NCI-H1694 (cell line): ENCODE data around the gene EFNB3.

Experiments
- DNase-seq: peaks from one replicate; lab custom pipeline; 2025; lab: John Stamatoyannopoulos, UW

Gene EFNB3

DNA sequence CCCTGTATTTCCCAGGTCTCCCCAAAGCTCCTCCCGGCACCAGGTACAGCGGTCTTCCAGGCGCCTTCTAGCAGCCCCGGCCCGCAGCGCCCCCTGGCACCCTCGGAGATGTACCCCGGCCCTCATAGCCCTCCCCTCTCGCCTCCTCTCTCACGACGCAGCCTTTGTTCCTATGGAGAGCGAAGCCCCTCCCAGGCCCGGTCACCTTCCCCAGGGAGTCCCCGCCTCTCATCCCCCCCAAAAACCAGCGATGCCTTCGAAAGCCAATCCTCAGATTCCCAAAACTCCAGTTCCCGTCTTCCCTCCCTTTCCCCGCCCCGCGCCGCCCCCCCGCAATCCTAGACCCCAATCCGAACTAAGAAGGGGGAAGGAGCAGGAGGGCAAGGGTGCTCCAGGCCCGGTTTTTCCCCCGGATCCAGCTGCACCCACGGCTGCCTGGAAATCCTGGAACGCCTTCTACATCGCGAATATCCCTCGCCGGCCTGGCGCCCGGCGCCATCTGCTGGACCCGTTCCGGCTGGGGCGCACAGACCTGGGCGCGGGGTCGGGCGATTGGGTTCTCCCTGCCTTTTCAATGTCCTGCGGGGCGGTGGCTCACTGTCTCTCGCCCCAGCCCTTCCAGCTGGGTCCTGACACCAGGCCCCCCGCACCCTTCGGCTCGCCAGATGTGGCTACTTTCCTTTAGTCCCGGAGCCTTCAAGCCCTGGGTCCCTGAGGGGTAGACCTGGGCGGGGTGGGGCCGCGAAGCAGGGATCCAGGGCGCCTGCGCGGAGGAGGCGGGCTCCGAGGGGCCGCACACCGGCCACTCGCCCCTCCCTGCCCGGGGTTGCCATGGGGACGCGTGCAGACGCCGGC, 12.1 kb downstream of the EFNB3 start, which contains the start of gene DNAH2:
Gene DNAH2 (plus strand): TSS at position 844 of the 855 bp plus-strand sequence. CDS start 1,991 bp downstream, outside the sequence.
- peak; percentile 97 for DNase-seq

DNA sequence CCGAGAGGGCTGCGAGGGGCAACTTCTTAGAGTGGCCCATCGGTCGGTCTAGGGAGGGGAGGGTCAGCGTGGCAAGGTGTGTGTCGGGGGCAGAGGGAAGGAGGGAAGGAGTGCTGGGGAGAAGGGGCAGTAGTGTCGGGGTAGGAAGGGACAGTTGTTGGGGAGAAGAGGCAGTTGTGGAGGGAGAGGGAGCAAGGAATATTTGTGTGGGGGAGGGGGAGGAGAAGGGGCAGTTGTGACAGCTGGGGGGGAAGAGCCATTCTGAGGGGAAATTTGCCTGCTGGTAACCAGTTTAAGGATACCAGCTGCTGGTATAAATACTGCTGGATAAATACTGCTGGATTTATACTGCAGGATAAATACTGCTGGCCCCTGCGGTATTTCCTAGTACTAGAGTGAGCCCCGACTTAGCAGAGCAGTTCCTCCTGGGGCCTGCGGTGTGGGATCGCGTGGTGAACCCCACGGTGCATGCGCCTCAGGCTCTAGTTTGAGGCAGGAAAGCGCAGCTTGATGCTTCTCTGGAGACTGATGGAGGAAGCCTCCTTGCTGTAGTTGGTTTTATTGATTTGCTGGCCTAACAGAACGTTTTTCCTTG, 12.9 kb downstream of the EFNB3 start:
- DNase-seq = peak; percentile 54

DNA sequence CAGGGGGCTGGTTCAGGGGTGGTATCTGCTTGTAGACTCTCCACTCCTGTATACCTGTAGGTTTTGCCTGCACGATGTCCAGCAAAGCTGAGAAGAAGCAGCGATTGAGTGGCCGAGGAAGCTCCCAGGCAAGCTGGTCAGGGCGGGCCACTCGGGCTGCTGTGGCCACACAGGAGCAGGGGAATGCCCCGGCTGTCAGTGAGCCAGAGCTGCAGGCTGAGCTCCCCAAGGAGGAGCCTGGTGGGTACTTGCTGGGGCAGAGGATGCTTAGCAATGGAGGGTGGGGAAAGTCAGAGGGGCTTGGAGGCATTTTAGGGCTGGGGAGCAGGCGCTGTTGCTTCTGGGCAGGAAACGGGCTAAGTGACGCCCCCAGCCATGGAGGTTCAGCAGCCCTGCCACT, 14.7 kb downstream of the EFNB3 start:
- DNase-seq = no peak

DNA sequence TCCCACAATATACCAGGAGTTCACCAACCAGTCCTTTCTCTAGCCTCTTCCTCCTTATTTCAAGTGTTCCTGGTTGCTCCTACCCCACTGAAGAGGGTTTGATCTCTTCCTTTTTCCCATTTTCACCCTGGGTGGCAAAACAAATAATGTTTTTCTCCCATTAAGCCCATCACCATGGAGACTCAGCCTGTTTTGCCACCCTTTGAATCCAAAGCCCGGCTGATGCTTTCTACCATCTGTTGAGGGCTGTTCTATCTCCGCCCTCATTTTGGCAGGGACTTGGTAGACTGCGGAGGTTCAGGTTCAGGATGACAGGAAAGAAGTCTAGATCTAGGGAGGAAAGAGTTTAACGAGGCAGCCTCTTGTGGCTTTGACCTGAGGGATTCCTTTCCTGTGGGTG, 15.1 kb downstream of the EFNB3 start:
- peak; percentile 95 for DNase-seq

DNA sequence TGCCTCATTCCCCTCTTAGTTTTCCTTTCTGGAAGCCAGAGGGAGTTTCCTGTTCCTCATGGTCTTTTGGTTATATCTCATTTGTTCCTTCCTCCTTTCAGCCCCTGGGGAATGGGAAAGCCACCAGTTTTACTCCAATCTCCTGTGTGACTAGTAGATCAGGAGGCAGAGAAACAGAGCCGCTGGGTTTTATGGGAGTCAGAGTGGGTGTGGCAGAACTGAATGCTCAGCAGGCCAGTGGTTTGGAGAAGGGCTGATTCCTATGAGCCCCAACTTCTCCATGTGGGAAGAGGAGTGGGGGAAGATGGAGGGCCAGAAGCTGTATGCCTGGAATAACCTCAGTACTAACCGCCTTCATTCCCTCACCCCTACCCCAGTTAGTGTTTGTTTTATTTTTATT, 16.6 kb downstream of the EFNB3 start:
- no peak for DNase-seq

DNA sequence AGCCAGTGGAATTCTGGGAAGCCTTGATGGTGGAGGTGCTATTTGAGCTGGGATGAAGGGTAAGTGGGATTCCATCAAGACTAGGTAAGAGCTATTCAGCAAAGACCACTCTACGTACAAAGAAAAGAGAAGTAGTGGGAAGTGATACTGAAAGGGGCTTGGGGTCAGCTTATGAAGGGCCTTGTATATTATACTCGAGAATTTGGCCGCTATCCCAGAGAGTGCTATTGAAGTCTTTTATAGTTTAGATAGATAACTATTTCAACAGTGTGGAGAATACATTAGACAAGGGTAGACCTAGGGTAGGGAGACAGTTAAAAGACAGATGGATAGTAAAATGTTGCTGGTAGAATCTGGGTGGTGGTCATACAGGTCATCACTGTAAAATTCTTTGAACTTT, 22.9 kb downstream of the EFNB3 start:
- no peak for DNase-seq

DNA sequence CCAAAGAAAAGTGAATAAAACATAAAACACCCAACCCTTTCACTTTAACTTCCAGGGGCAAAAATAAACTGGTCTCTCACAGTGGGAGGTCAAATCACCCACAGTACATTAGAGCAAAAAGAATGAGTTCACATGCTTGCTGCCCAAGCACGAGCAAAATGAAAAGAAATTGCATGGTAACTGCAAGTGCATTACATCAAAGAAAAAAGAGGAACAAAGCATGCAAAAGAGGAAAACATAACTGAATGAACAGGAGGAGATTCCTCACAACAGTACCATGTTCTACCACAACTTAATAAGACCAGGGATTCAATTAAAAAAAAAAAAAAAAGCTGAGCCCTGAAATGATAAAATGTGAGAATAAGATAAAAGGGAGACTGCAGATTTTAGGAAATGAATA, 24.8 kb downstream of the EFNB3 start:
- no peak for DNase-seq

DNA sequence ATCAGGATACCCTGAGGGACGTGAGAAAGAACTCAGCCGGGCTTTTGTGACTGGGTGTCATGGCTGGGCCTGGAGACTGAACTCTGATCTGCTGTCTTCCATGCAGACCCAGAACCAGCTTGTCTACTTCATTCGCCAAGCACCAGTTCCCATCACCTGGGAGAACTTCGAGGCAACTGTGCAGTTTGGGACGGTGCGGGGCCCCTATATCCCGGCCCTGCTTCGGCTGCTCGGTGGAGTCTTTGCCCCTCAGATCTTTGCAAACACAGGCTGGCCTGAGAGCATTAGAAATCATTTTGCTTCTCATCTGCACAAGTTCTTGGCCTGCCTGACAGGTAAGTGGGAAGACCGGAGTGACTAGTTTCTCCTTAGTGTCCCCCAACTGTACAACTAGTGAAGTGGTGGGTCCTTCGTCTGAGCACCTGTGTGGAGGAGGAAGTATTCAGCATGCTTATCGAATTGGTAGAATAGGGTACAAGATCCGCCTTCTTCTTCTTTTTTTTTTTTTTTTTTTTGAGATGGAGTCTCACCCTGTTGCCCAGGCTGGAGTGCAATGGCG, 28.1 kb downstream of the EFNB3 start:
- DNase-seq = no peak

DNA sequence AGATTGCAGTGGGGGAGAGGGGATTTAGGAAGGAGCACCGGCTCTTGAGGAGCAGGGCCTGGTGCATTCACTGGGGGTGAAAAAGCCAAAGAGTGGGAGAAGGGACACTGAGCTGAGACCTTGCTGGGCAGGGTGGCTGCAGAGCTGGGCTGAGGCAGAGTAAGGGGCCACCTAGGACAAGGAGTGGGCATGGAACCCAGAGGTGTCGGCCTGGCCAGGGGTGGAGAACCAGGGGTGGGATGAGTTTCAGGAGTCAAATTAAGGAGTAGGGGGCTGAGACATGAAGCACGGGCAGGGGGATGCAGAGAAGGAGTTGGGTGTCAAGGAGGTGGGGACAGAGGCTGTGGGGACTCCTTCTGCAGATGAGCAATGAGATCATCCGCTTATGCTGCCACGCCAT, 32.6 kb downstream of the EFNB3 start:
- no peak for DNase-seq

DNA sequence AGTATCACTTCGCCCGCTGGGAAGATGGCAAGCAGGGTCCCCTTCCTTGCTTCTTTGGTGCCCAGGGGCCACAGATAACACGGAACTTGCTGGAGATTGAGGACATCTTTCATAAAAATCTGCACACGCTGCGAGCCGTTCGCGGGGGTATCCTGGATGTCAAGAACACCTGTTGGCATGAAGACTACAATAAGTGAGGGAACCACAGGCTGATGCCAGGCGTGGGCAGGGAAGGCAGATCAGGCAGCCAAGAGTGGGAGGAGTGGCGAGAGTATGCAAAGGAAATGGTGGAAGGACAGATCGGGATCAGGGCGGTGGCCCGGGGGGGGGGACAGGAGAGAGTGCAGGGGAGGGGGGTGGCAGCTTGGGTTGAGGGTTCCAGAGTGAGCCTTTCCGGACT, 34.7 kb downstream of the EFNB3 start:
- DNase-seq = no peak

DNA sequence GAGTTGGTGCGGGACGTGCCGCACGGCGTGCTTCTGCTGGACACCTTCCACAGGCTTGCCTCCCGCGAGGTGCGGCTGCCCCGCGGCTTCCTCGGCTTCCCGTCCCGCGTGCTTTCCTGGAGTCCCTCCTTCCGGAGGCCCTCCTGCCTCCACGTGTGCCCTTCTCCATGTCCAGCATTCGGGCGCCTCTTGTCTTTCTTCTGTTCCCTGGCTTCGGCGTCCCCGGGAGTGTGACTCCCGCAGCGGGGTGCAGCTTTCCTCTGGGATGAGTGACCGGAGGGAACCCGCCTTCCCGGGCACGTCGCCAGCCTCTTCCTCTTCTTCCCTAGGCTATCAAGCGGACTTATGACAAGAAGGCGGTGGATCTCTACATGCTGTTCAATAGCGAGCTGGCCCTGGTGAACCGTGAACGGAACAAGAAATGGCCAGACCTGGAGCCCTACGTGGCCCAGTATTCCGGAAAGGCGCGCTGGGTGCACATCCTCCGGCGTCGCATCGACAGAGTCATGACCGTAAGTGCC, 35.5 kb downstream of the EFNB3 start:
- no peak for DNase-seq

DNA sequence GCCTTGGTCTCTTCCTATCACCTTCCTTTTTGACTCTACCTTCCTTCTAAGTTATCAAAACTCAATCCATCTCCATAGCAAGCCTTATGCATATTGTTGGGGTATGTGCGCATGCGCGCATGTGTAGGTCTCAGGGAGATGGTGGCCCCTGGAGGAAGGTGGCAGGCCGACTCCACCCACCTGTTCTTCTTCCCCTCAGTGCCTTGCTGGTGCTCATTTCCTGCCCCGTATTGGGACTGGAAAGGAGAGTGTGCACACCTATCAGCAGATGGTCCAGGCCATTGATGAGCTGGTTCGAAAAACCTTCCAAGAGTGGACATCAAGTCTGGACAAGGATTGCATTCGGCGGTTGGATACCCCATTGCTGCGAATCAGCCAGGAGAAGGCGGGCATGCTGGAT, 37.7 kb downstream of the EFNB3 start:
- no peak for DNase-seq

DNA sequence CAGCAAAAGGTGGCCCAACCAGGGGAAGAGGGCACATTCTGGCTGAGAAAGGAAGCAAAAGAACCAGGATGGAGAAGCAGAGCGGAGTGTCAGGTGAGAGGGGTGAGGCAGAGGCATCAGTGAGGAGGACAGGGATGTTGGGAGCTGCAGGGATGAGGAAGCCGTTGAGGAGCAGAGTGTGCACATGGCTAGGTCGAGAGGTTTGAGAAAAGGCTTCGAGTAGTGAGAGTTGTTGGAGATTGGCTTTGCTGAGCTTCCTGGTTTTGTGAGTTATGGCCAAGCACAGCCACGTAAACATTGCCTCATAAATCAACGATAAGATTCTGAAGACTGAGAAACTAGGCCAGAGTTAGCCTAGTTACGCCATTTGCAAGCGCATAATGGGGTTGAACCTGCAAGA, 39.4 kb downstream of the EFNB3 start:
- no peak for DNase-seq

DNA sequence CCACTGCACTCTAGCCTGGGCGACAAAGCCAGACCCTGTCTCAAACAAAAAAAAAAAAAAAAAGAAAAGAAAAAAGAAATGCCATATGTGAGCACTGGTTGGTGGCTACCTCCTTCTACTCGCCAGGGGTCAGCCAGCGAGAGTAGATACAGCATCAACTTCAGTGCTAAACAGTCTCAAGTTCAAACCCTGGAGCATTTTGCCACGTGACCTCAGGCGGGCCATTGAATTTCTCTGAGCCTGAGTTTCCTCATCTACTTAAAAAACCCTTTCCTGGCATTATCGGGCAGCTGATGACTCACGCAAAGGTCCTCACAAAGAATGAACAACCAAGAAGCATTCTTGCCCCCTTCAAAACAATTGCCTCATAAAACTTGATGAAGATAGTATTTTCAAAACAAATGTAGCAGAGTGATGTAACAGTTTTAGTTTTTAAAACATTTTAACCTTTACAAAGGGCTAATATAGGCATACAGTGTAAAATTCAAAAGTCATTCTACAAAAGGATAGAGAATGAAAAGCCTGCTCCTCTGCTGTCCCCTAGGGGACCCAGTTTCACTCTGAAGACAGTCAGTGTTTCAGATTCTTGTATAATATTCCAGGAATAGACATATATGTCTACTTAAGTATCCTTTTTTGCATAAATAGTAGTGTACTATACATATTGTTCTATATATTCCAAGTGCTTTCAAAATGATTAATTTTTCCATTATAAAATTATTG, 40.9 kb downstream of the EFNB3 start:
- DNase-seq = no peak

DNA sequence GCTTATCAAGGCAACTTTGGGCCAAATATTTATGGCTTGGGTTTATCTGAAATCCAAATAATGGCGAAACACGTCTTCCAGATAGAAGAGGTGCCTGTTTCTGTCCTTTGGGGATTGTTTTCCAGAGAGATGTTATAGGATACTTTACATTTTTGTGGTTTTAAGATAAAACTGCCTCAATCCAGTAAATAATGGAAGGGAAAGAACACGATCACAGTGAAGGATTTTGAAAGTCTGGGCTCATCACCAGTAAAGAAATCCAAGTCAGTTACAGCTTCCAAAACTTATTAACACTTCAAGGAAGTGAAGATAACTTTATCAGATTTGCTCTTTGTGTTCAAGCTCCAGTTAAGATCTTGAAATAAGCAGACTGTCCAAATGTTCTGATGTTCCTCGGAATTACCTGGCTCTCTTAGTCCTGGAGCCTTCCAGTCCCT, 42.7 kb downstream of the EFNB3 start:
- no peak for DNase-seq

DNA sequence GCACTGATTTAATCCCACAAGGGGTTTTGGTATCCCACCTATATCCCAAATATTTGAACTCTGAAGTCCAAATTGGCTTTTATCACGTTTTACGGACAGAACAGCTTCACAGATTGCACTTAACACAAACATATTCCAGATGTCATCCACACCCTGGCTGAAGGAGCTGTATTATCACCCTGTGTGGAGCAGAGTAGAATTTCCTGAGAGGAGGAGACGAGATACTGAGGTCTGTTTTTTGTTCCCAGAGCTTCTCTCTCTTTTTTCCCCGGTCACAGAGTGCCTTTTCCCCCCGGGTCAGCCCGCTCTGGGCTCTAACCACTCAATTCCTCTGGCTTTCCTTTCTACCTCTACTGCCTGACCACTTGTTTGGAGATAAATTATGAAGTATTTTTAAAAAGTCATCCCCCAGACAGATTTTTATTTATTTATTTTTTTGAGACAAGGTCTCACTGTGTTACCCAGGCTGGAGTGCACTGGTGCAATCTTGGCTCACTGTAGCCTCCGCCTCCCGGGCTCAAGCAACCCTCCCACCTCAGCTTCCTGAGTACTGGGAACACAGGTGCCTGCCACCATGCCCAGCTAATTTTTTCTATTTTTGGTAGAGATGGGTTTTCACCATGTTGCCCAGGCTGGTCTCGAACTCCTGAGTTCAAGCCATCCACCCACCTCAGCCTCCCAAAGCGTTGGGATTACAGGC, 43.2 kb downstream of the EFNB3 start:
- DNase-seq = no peak

DNA sequence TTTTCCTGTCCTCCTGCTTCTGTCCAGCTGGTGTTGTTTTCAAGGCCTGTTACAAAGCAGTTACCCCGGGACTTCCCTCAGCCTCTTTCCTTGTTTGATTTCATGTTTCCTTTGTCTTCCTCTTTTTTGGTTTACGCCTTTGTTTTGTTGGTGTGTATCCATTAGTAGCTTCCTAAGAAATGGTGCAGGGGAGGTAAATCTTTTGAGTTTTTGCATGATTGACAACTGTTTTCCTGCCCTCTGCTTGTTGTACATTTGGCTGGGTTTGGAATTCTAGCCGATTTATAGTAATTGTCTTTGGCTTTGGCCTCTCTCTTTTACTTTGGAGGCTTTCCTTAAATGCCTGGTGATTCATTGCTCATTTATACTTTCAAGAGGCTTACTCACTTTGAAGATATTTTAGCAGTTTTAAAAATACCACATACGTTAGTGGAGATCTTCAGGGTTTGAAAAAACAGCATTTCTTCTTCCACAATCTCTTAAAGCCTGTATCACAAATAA, 45.4 kb downstream of the EFNB3 start:
- no peak for DNase-seq

DNA sequence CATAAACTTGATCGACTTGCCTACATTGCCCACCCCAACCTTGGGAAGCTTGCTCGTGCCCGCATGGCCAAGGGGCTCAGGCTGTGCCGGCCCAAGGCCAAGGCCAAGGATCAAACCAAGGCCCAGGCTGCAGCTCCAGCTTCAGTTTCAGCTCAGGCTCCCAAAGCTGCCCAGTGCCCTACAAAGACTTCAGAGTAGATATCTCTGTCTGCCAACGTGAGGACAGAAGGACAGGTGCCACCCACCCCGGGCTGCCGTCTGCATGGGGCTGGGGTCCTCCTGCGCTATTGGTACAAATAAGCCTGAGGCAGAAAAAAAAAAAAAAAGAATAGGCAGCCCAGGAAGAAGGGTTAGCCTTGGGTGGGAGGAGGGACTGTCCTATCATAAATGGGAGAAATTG, 49.7 kb downstream of the EFNB3 start:
- DNase-seq = no peak

DNA sequence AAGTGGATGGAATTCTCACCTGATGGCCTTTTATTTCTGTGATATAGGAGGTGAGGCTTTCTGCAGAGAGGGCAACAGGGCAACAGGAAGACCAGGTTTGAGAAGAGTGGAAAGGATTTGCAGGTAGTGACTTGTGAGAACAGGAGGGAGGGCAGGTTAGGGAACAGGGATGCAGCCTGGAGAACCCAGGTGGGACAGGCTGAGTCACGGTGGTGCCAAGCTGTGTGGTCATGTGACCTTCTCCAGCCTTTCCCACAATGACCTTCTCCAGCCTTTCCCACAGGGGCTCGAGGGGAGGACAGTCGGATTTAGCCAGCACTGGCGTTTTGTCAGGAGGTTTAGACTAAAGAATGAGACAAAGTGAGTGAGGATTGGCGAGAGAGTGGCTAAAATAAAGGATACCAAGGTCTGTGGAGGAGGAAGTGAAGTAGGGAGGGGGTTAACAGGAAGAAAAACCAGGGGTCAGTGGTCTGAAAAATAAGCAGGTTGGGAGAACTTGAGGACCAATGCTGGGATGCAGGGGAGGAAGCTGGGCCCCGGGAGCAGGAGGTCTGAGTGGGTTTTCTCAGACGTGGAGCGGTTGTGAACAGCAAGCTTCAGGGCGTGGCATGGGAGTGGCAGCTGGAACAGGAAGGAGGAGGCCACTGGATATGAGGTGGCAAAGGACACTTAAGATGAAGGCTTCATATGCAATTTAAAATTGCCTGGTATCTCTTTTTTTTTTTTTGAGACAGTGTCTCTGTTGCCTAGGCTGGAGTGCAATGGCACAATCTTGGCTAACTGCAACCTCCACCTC, 50.3 kb downstream of the EFNB3 start:
- no peak for DNase-seq

DNA sequence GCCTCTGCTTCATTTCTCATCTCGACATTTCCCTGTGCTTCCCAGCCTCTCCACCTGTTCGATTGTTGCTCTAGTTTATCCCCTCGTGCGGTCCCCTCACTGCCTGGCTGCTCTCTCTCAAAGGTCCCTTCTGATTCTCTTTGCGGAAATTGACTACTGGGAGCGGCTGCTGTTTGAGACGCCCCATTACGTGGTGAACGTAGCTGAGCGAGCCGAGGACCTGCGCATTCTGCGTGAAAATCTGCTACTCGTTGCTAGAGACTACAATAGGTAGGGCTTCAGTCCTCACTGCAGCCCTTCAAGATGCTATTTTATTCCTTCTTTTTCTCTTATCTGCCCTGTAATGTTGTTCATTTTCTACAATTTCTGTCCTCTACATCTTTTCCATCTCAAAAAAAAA, 52.0 kb downstream of the EFNB3 start:
- DNase-seq = no peak
